Testis (tissue), 3 donors: ENCODE measurements around the gene MISFA. TPM values are rescaled to one million over a fixed set of nuclear protein-coding genes. Genes with fewer than 3 reads are reported as not detected.

Experiments
- DNase-seq: peaks from one replicate; pipeline ENCODE4 v3.0.0-alpha.2; 2019
- H3K27ac ChIP-seq, 2 donors: fragments of 200-600 bp; sonication (generic); one replicate each; pipeline ENCODE4 v1.5.1; 2019
- H3K27me3 ChIP-seq: fragments of 200-600 bp; sonication (generic); one replicate; pipeline ENCODE4 v1.5.1; 2019
- H3K36me3 ChIP-seq: fragments of 200-600 bp; sonication (generic); one replicate; pipeline ENCODE4 v1.5.1; 2017; ENCODE audit warnings: low read depth; ENCODE audit errors: missing control alignments
- H3K4me1 ChIP-seq: fragments of 200-600 bp; sonication (generic); one replicate; pipeline ENCODE4 v1.5.1; 2019
- H3K4me3 ChIP-seq, 2 donors: fragments of 200-600 bp; sonication (generic); one replicate each; pipeline ENCODE4 v1.5.1; 2017 to 2019
- H3K9me3 ChIP-seq: fragments of 200-600 bp; sonication (generic); one replicate; pipeline ENCODE4 v1.5.1; 2017
- CTCF ChIP-seq, 3 experiments: fragments of 450-650 bp in 2 of 3; fragments of 200-600 bp in 1 of 3; sonication (generic) in 1 of 3; IDR thresholded peaks; one replicate each; pipeline ENCODE4 v1.5.1; 2016 to 2019; ENCODE audit warnings: antibody characterized with exemption in 3 of 3, mild to moderate bottlenecking in 2 of 3, moderate library complexity in 1 of 3
- POLR2A ChIP-seq: fragments of 450-650 bp; IDR thresholded peaks from one replicate; pipeline ENCODE4 v1.6.1; 2017; ENCODE audit warnings: antibody characterized with exemption, mild to moderate bottlenecking, moderate library complexity
- WGBS, 2 donors: methylation state at CpG; one replicate each; pipeline ENCODE4 v1.1.5; 2018; 5-methylcytosine and 5-hydroxymethylcytosine counted together
- intact Hi-C: fragments of 100-400 bp; cut with DNase I; formaldehyde crosslinking; loops from one replicate; pipeline ENCODE4 v1.15.1; 2023; ENCODE audit warnings: low total_unique reads
- polyA plus RNA-seq: library from polyadenylated mRNA; stranded (reverse); fragments of 350-450 nt; fragmentation: Illumina TruSeq; extraction: RNeasy Lipid Tissue Mini Kit (QIAGEN cat#74804); gene quantifications from one replicate; pipeline ENCODE4 v1.2.3, GENCODE V29; 2014; ENCODE audit warnings: low read depth, low replicate concordance; ENCODE audit not compliant: insufficient read depth
- total RNA-seq, 2 donors: library from RNA; depleted of rRNA; stranded (reverse); fragments of >200 nt; gene quantifications; one replicate each; pipeline ENCODE4 v1.2.3, GENCODE V29; 2016

Gene MISFA
- total and polyA plus RNA-seq, 3 donors from 2014 or later = 72.3 to 483 (median 202) TPM

DNA sequence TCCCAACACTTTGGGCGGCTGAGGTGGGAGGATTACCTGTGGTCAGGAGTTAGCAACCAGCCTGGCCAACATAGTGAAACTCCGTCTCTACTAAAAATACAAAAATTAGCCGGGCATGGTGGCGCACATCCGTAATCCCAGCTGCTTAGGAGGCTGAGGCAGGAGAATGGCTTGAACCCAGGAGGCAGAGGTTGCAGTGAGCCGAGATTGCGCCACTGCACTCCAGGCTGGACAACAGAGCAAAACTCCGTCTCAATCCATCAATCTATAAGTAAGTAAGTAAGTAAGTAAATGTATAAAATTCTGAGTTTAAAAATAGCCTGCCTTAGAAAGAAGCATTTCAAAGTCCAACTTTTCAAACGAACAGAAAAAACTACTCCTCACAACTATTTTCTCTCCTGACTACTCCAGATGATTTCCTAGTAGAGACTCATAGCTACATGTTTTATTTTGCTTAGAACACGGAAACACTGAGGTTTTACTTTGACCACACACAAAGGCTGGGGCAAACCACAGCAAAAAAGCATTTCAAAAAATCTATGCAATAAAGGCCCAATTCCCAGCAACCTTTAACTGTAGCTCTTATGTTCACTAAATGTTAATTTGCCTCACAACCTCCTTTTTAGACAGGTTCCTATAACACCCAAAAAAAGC, 18.2 kb downstream of the MISFA start:
- intact Hi-C loops = no loop called here
- Histone ChIP-seq H3K36me3 (no peaks in the 10 kb centered on the region), H3K27ac (peak overlapping the region in 1 of 2 donors; percentile 66), H3K4me1 (no peaks in the 10 kb centered on the region), H3K9me3 (no peaks in the 10 kb centered on the region), H3K27me3 (no peaks in the 10 kb centered on the region), H3K4me3 (no peak overlapping the region)
- DNase-seq = no peak
- 62 to 77% methylated on average over 10 of the region's 10 CpGs for WGBS, 2 donors
- no peak for TF ChIP-seq CTCF (IDR thresholded peaks at IDR 0.05)
- no peak for TF ChIP-seq POLR2A

- 26 to 29% methylated on average over 5 of the region's 5 CpGs for WGBS, 2 donors
- no peaks in the 10 kb centered on the region for H3K36me3 ChIP-seq
- no peaks in the 10 kb centered on the region for H3K27me3 ChIP-seq
- TF ChIP-seq CTCF (IDR thresholded peaks at IDR 0.05) = no peak
- TF ChIP-seq POLR2A = no peak
- DNase-seq = no peak
- no peaks in the 10 kb centered on the region for H3K9me3 ChIP-seq
- intact Hi-C loops = no loop called here
- no peak overlapping the region for H3K4me3 ChIP-seq
- peak overlapping the region in 1 of 2 donors; percentile 66 for H3K27ac ChIP-seq
- H3K4me1 ChIP-seq = no peaks in the 10 kb centered on the region
Measured at GRCh38 chr11:18618342-18619025, 18.9 kb downstream of the MISFA start.

- H3K36me3 ChIP-seq = no peaks in the 10 kb centered on the region
- intact Hi-C loops = no loop called here
- TF ChIP-seq CTCF (IDR thresholded peaks at IDR 0.05) = no peak
- TF ChIP-seq POLR2A = no peak
- H3K27me3 ChIP-seq = no peaks in the 10 kb centered on the region
- no peak overlapping the region for H3K27ac ChIP-seq
- H3K4me1 ChIP-seq = no peaks in the 10 kb centered on the region
- WGBS, 2 donors = 84 to 98% methylated on average over 2 of the region's 2 CpGs
- H3K4me3 ChIP-seq = no peak overlapping the region
- H3K9me3 ChIP-seq = no peaks in the 10 kb centered on the region
- DNase-seq = no peak
Measured at GRCh38 chr11:18623707-18624106, 24.1 kb downstream of the MISFA start.

DNA sequence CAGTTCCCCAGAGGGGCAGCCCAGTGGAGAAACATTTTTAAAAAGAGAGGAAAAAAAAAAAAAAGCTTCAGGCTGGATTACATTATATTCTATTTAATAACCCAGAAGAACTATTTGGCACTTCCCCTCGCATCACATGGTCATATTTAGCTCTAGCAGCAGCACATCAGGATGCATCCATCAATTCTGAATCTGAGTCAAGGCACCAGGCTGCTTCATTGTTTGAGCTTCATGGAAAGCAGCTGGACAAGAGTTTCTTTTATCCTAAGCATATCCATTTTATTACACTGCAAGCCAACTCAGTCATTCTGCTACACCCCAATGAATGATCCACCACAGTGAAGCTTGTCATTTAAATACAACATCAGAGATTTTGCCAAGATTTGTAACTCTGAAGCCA, 24.6 kb downstream of the MISFA start:
- H3K27ac ChIP-seq = no peak overlapping the region
- no peaks in the 10 kb centered on the region for H3K36me3 ChIP-seq
- H3K9me3 ChIP-seq = no peaks in the 10 kb centered on the region
- WGBS, 2 donors = 90 to 93% methylated on average over 1 of the region's 1 CpG
- no peak for TF ChIP-seq CTCF (IDR thresholded peaks at IDR 0.05)
- no peak for TF ChIP-seq POLR2A
- no peak overlapping the region for H3K4me3 ChIP-seq
- intact Hi-C loops = no loop called here
- H3K4me1 ChIP-seq = no peaks in the 10 kb centered on the region
- H3K27me3 ChIP-seq = no peaks in the 10 kb centered on the region
- DNase-seq = no peak
